Stimulated activated CD4-positive, alpha-beta T cell treated with anti-CD3 and anti-CD28 coated beads, Interleukin-15, amount 100 ng/mL, for 1 hour (primary cell): ENCODE measurements around the gene NRBF2.

Experiments used
- DNase-seq, 2 donors: peaks; one replicate each; pipeline ENCODE4 v3.0.0-alpha.2; 2020; ENCODE audit warnings: low read depth in 1 of 2, low spot score in 1 of 2

NRBF2 gene

GRCh38 chr10:63157845-63158624 lies 24.9 kb downstream of the NRBF2 start:
- peak in 1 of 2 donors; percentile 15 for DNase-seq

- no peak for DNase-seq
These were observed 28.5 kb downstream of the NRBF2 start for GRCh38 chr10:63161592-63161991.

- DNase-seq: no peak
These were observed 31.1 kb downstream of the NRBF2 start for GRCh38 chr10:63164166-63164623.

GRCh38 chr10:63165249-63165648 lies 32.1 kb downstream of the NRBF2 start:
- no peak for DNase-seq

GRCh38 chr10:63166742-63167258 lies 33.7 kb downstream of the NRBF2 start:
- no peak for DNase-seq

- DNase-seq: no peak
These were observed 35.8 kb downstream of the NRBF2 start for GRCh38 chr10:63168821-63169462.

GRCh38 chr10:63169624-63170023 lies 36.5 kb downstream of the NRBF2 start:
- no peak for DNase-seq

GRCh38 chr10:63171255-63171855 lies 38.2 kb downstream of the NRBF2 start:
- no peak for DNase-seq

- DNase-seq: no peak
These were observed 38.8 kb downstream of the NRBF2 start for GRCh38 chr10:63171926-63172325.

GRCh38 chr10:63173468-63174232 lies 40.5 kb downstream of the NRBF2 start:
- DNase-seq: no peak

GRCh38 chr10:63175534-63175933 lies 42.4 kb downstream of the NRBF2 start:
- DNase-seq: no peak

- no peak for DNase-seq
These were observed 59.7 kb downstream of the NRBF2 start for GRCh38 chr10:63192826-63193225.

- no peak for DNase-seq
These were observed 64.4 kb downstream of the NRBF2 start for GRCh38 chr10:63197344-63198092.

- no peak for DNase-seq
These were observed 66.6 kb downstream of the NRBF2 start for GRCh38 chr10:63199716-63200115.

- DNase-seq: no peak
These were observed 67.3 kb downstream of the NRBF2 start for GRCh38 chr10:63200431-63200830.

- no peak for DNase-seq
These were observed 68.0 kb downstream of the NRBF2 start for GRCh38 chr10:63201118-63201517.
